Large intestine (tissue), 3 donors: ENCODE data around the gene SLAMF7. TPM values are rescaled to one million over a fixed set of nuclear protein-coding genes. Genes with fewer than 3 reads are reported as not detected.
"Not testable (repeated sequence)": the region's sequence is repeated elsewhere in the genome, so short reads cannot be mapped to it uniquely, and the experiment has no call there.

Experiments used
- DNase-seq, 2 donors: peaks; one replicate each; pipeline versions ENCODE4 v3.0.0 to v3.0.0-alpha.2; 2013
- H3K27ac ChIP-seq: one replicate; pipeline ENCODE4 v1.5.1; 2013; ENCODE audit warnings: low read length
- H3K27me3 ChIP-seq: 2 replicates; pipeline ENCODE4 v1.6.1; 2013; ENCODE audit warnings: low read length; ENCODE audit not compliant: control insufficient read depth, insufficient read depth
- H3K36me3 ChIP-seq: 2 replicates; pipeline ENCODE4 v1.6.1; 2013; ENCODE audit warnings: low read length; ENCODE audit not compliant: control insufficient read depth, insufficient read depth
- H3K4me1 ChIP-seq: one replicate; pipeline ENCODE4 v1.6.1; 2013; ENCODE audit warnings: low read length; ENCODE audit not compliant: control insufficient read depth, insufficient read depth
- H3K4me3 ChIP-seq: one replicate; pipeline ENCODE4 v1.5.1; 2013; ENCODE audit warnings: low read length
- H3K9me3 ChIP-seq: one replicate; pipeline ENCODE4 v1.6.1; 2013; ENCODE audit warnings: mild to moderate bottlenecking, low read depth, low read length, moderate library complexity; ENCODE audit not compliant: control insufficient read depth
- WGBS: methylation state at CpG from one replicate; pipeline ENCODE4 v1.1.5; 2013; ENCODE audit warnings: low lambda C conversion rate; ENCODE audit not compliant: insufficient coverage; 5-methylcytosine and 5-hydroxymethylcytosine counted together
- polyA plus RNA-seq: library from polyadenylated mRNA; unstranded; fragments of 120-200 nt; gene quantifications from one replicate; pipeline ENCODE4 v1.2.1, GENCODE V29; 2013

Gene SLAMF7
- polyA plus RNA-seq, 1 donor = 5.8 TPM

- WGBS = no CpG with 5 or more reads among the region's 3 CpGs
Observed at GRCh38 chr1:160720356-160721085, 18.5 kb upstream of the SLAMF7 start.

GRCh38 chr1:160721473-160721872, 17.6 kb upstream of the SLAMF7 start:
- Histone ChIP-seq H3K27me3 (no peaks in the 10 kb centered on the region), H3K27ac (no peak overlapping the region), H3K36me3 (no peaks in the 10 kb centered on the region), H3K9me3 (no peaks in the 10 kb centered on the region), H3K4me3 (no peak overlapping the region), H3K4me1 (peaks cover 8% of the 10 kb centered on the region)
- no peak for DNase-seq

More at GRCh38 chr1:160720356-160721085, 18.5 kb upstream of the SLAMF7 start:
- Histone ChIP-seq H3K9me3 (no peaks in the 10 kb centered on the region), H3K27ac (no peak overlapping the region), H3K36me3 (no peaks in the 10 kb centered on the region), H3K4me1 (no peaks in the 10 kb centered on the region), H3K4me3 (no peak overlapping the region), H3K27me3 (no peaks in the 10 kb centered on the region)
- DNase-seq = no peak

- Histone ChIP-seq H3K36me3 (no peaks in the 10 kb centered on the region), H3K4me3 (no peak overlapping the region), H3K27ac (no peak overlapping the region), H3K4me1 (peaks cover 16% of the 10 kb centered on the region), H3K27me3 (no peaks in the 10 kb centered on the region), H3K9me3 (no peaks in the 10 kb centered on the region)
- DNase-seq = no peak
- WGBS = 100% methylated on average over 3 of the region's 10 CpGs
Observed at GRCh38 chr1:160722726-160723125, 16.3 kb upstream of the SLAMF7 start.

DNA sequence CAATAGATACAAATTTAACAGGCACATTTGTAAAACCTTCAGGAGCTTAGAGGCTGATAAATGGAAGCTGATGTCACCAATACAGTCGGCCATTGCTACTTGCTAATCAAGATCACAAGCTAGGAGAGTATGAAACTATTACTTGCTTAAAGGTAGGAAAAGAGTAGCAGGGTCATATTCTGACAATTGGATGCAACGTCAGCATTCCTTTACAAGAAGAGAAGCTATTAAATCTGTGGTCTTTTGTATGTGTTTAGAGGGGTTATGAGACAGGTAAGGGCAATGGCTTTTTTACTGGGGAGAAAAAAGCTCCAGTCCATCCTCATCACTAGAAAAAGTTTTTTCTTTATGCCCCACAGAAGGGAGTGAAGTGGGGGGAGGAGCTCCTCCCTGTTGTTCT, 15.7 kb upstream of the SLAMF7 start:
- no peaks in the 10 kb centered on the region for H3K36me3 ChIP-seq
- WGBS = 83% methylated on average over 1 of the region's 2 CpGs
- H3K27me3 ChIP-seq = no peaks in the 10 kb centered on the region
- DNase-seq = no peak
- H3K9me3 ChIP-seq = no peaks in the 10 kb centered on the region
- H3K27ac ChIP-seq = no peak overlapping the region
- peaks cover 16% of the 10 kb centered on the region for H3K4me1 ChIP-seq
- H3K4me3 ChIP-seq = no peak overlapping the region

- DNase-seq = no peak
- Histone ChIP-seq H3K9me3 (no peaks in the 10 kb centered on the region), H3K4me3 (no peak overlapping the region), H3K36me3 (no peaks in the 10 kb centered on the region), H3K27me3 (no peaks in the 10 kb centered on the region), H3K4me1 (peaks cover 16% of the 10 kb centered on the region), H3K27ac (no peak overlapping the region)
- WGBS = 90% methylated on average over 2 of the region's 11 CpGs
Observed at GRCh38 chr1:160724465-160725242, 14.4 kb upstream of the SLAMF7 start.

DNA sequence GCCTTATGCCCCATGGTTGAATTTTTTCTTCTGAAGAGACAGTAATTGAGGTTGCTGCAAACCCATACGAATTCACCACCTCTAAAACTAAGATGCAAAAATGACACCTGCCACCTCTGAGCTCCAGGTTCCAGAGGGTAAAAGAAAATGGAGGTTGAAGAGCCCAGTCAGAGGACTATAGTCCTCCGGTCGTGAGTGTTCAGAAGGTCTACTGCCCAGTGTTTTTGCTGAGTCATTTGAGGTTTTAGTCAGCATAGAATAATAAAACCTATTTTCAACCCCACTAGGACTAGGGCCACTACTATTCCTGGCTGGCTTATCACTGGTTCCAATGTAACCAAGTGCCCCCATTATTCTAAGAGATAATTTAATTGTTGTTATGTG, 12.9 kb upstream of the SLAMF7 start:
- Histone ChIP-seq H3K27me3 (no peaks in the 10 kb centered on the region), H3K27ac (peak overlapping the region; percentile 72), H3K36me3 (no peaks in the 10 kb centered on the region), H3K4me1 (peaks cover 16% of the 10 kb centered on the region), H3K4me3 (no peak overlapping the region), H3K9me3 (no peaks in the 10 kb centered on the region)
- WGBS = no CpG with 5 or more reads among the region's 3 CpGs
- DNase-seq = peak in 1 of 2 donors; percentile 55

- no peaks in the 10 kb centered on the region for H3K27me3 ChIP-seq
- WGBS = no CpG with 5 or more reads among the region's 8 CpGs
- H3K4me3 ChIP-seq = no peak overlapping the region
- H3K9me3 ChIP-seq = no peaks in the 10 kb centered on the region
- no peaks in the 10 kb centered on the region for H3K36me3 ChIP-seq
- peaks cover 16% of the 10 kb centered on the region for H3K4me1 ChIP-seq
- peak overlapping the region; percentile 72 for H3K27ac ChIP-seq
- DNase-seq = peak; percentile 65 to 81
Observed at GRCh38 chr1:160726498-160727315, 12.3 kb upstream of the SLAMF7 start.

- DNase-seq = no peak
- Histone ChIP-seq H3K9me3 (no peaks in the 10 kb centered on the region), H3K27me3 (no peaks in the 10 kb centered on the region), H3K27ac (no peak overlapping the region), H3K36me3 (no peaks in the 10 kb centered on the region), H3K4me1 (peaks cover 16% of the 10 kb centered on the region), H3K4me3 (no peak overlapping the region)
Observed at GRCh38 chr1:160727316-160727640, 11.8 kb upstream of the SLAMF7 start.

DNA sequence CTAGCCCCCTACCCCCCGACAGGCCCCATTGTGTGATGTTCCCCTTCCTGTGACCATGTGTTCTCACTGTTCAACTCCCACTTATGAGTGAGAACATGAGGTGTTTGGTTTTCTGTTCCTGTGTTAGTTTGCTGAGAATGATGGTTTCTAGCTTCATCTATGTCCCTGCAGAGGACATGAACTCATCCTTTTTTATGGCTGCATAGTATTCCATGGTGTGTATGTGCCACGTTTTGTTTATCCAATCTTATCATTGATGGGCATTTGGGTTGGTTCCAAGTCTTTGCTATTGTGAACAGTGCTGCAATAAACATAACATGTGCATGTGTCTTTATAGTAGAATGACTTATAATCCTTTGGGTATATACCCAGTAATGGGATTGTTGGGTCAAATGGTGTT, 7.5 kb upstream of the SLAMF7 start:
- not testable (repeated sequence) for H3K27me3 ChIP-seq, H3K27ac ChIP-seq, H3K4me3 ChIP-seq, H3K4me1 ChIP-seq, H3K9me3 ChIP-seq, H3K36me3 ChIP-seq, DNase-seq
- no CpG with 5 or more reads among the region's 2 CpGs for WGBS

DNA sequence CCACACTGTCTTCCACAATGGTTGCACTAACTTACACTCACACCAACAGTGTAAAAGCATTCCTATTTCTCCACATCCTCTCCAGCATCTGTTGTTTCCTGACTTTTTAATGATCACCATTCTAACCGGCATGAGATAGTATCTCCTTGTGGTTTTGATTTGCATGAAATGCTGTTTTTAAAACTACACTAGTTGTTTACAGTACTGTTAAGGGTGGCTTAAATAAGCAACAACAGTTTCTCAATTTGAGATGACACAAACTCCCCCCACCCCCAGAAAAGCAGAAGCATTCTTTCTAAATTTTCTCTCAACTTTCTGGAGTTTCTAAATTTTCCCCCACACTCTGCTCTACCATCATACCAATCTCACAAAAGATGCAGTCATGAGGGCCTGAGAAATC, 7.1 kb upstream of the SLAMF7 start:
- H3K27me3 ChIP-seq = no peaks in the 10 kb centered on the region
- H3K36me3 ChIP-seq = no peaks in the 10 kb centered on the region
- H3K4me3 ChIP-seq = no peak overlapping the region
- WGBS = no CpG with 5 or more reads among the region's 1 CpG
- peaks cover 4% of the 10 kb centered on the region for H3K9me3 ChIP-seq
- H3K27ac ChIP-seq = no peak overlapping the region
- no peak for DNase-seq
- peaks cover 3% of the 10 kb centered on the region for H3K4me1 ChIP-seq
